ENCODE results near the gene FAM156B.
"Not testable (repeated sequence)": the region's sequence is repeated elsewhere in the genome, so short reads cannot be mapped to it uniquely, and the experiment has no call there.

The FAM156B gene

GRCh38 chrX:52930214-52930613 is 33.1 kb downstream of the FAM156B start:
- DNase-seq (ENCODE audit: low read depth): not testable (repeated sequence)

- DNase-seq (ENCODE audit: low read depth): no peak
Measured at GRCh38 chrX:52933213-52933612, 36.1 kb downstream of the FAM156B start.

GRCh38 chrX:52933976-52934703 is 37.0 kb downstream of the FAM156B start:
- no peak for DNase-seq (ENCODE audit: low read depth)

- peak; percentile 86 for DNase-seq (ENCODE audit: low read depth)
Measured at GRCh38 chrX:52934704-52935469, 37.8 kb downstream of the FAM156B start.

GRCh38 chrX:52935470-52935784 is 38.3 kb downstream of the FAM156B start:
- not testable (repeated sequence) for DNase-seq (ENCODE audit: low read depth)

GRCh38 chrX:52940704-52941103 is 43.6 kb downstream of the FAM156B start:
- DNase-seq (ENCODE audit: low read depth): not testable (repeated sequence)

- DNase-seq (ENCODE audit: low read depth): not testable (repeated sequence)
Measured at GRCh38 chrX:52941728-52942127, 44.6 kb downstream of the FAM156B start.

DNA sequence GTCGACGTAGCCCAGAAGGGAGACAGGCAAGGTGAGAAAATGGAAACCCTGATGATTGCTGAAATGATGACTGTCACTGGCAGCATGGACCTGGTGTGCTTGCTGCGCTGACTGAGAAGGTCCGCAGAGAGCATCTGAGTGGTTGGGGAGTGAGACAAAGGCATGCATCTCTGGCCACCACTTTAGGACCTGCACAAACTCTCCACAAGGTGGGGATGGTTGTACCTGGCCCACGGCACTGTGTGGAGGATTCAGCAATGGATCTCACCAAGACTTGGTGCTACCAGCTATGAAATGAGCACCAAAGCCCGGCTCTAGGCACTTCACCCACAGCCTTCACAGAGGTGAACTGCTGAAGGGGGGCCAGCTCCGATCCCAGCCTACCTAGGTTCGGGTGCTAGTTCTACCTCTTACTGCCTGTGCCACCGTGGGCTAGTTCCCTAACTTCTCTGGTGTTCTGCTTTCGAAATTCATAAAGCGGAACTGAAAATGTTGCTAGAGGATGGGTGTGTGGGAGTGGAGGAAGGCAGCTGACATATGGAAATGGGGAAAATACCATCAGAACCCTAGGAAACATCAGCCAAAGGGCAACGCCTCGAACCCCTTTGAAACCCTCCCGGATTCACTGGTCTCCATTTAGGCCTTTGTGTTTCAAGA is 48.8 kb downstream of the FAM156B start:
- not testable (repeated sequence) for DNase-seq (ENCODE audit: low read depth)

- DNase-seq (ENCODE audit: low read depth): not testable (repeated sequence)
Measured at GRCh38 chrX:52947501-52947900, 50.4 kb downstream of the FAM156B start.

DNA sequence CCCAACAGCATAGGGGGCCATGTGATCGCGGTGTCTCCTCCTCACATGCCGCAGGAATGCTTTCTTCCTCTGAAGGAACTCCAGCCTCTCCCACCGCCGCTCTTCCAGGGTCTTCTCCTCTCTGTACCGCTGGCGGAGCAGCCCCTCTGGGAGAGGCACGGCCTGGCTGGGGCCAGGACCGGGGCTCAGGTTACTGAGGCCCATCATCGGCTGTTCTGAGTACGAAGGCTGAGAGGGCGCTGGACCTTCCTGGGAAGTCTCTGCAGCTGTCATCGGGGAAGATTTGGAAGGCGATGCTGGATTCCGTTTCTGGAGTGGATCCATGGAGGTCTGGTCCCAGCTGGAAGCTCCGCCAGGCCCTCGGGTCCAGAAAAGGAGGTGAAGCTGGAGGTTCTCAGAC is 51.1 kb downstream of the FAM156B start:
- DNase-seq (ENCODE audit: low read depth): not testable (repeated sequence)

DNA sequence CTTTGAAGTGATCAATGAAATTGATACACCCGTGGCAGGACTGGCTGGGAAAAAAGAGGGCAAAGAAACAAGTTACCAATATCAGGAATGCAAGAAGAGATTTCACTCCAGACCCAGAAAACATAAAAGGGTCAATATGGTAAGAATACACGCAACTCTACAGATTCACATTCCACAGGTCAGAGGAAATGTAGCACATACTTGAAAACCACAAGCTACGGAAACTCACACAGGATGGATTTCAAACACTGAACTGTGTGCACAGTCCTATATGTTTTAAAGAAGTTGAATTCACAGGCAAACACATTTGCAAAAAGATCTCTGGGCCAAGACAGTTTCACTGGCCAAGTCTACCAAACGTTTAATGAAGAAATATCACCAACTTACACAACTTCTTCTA is 52.2 kb downstream of the FAM156B start:
- DNase-seq (ENCODE audit: low read depth): not testable (repeated sequence)

GRCh38 chrX:52949884-52950283 is 52.8 kb downstream of the FAM156B start:
- DNase-seq (ENCODE audit: low read depth): not testable (repeated sequence)

Data from stimulated activated CD4-positive, alpha-beta T cell treated with anti-CD3 and anti-CD28 coated beads, Interleukin-2, amount 100 ng/mL, for 4 hours (primary cell).